Hepatocyte (in vitro differentiated cells): Measurements from ENCODE around the gene ANO2.

ENCODE experiments used
- EZH2phosphoT487 ChIP-seq: fragments of 200-600 bp; sonication (generic); IDR thresholded peaks from one replicate; pipeline ENCODE4 v1.6.1; 2018; ENCODE audit warnings: antibody characterized with exemption, mild to moderate bottlenecking, low read depth, moderate library complexity; ENCODE audit not compliant: unreplicated experiment, severe bottlenecking
- TF ChIP-seq, protein P1 (sequence below): fragments of 200-600 bp; sonication (generic); IDR thresholded peaks from 2 replicates; pipeline ENCODE4 v1.5.1; 2016; ENCODE audit warnings: antibody characterized with exemption, mild to moderate bottlenecking; ENCODE audit not compliant: poor library complexity

- TF ChIP-seq, protein P1, sequence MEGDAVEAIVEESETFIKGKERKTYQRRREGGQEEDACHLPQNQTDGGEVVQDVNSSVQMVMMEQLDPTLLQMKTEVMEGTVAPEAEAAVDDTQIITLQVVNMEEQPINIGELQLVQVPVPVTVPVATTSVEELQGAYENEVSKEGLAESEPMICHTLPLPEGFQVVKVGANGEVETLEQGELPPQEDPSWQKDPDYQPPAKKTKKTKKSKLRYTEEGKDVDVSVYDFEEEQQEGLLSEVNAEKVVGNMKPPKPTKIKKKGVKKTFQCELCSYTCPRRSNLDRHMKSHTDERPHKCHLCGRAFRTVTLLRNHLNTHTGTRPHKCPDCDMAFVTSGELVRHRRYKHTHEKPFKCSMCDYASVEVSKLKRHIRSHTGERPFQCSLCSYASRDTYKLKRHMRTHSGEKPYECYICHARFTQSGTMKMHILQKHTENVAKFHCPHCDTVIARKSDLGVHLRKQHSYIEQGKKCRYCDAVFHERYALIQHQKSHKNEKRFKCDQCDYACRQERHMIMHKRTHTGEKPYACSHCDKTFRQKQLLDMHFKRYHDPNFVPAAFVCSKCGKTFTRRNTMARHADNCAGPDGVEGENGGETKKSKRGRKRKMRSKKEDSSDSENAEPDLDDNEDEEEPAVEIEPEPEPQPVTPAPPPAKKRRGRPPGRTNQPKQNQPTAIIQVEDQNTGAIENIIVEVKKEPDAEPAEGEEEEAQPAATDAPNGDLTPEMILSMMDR = no peak
- no peak for TF ChIP-seq EZH2phosphoT487
Observed at GRCh38 chr12:5908251-5908650, 36.8 kb downstream of the ANO2 start.
